GM23248 (cell line): Measurements from ENCODE around the gene ST8SIA6. TPM values are rescaled to one million over a fixed set of nuclear protein-coding genes. Genes with fewer than 3 reads are reported as not detected.

Experiments used
- DNase-seq: peaks from one replicate; pipeline ENCODE4 v3.0.0-alpha.2; 2015
- H2AFZ ChIP-seq: fragments of 200-600 bp; sonication (generic); 2 replicates; pipeline ENCODE4 v1.6.1; 2016; ENCODE audit warnings: antibody characterized with exemption
- H3F3A ChIP-seq: fragments of 200-600 bp; sonication (generic); 2 replicates; pipeline ENCODE4 v1.6.1; 2016; ENCODE audit warnings: mild to moderate bottlenecking, antibody characterized with exemption, mixed run types; ENCODE audit not compliant: insufficient read depth
- H3K27ac ChIP-seq: fragments of 200-600 bp; sonication (generic); 2 replicates; pipeline ENCODE4 v1.5.1; 2016; ENCODE audit warnings: mild to moderate bottlenecking
- H3K27me3 ChIP-seq: fragments of 200-600 bp; sonication (generic); replicated peaks from 2 replicates; pipeline ENCODE4 v1.6.1; 2016; ENCODE audit warnings: mild to moderate bottlenecking; ENCODE audit not compliant: insufficient read depth
- H3K36me3 ChIP-seq: fragments of 200-600 bp; sonication (generic); 2 replicates; pipeline ENCODE4 v1.6.1; 2016; ENCODE audit warnings: low read depth, mild to moderate bottlenecking
- H3K4me1 ChIP-seq: fragments of 200-600 bp; sonication (generic); 2 replicates; pipeline ENCODE4 v1.6.1; 2016; ENCODE audit warnings: mild to moderate bottlenecking; ENCODE audit not compliant: insufficient read depth
- H3K4me2 ChIP-seq: fragments of 200-600 bp; sonication (generic); one replicate; pipeline ENCODE4 v1.6.1; 2016; ENCODE audit warnings: mild to moderate bottlenecking; ENCODE audit not compliant: unreplicated experiment
- H3K4me3 ChIP-seq: fragments of 200-600 bp; sonication (generic); 2 replicates; pipeline ENCODE4 v1.5.1; 2016; ENCODE audit warnings: mild to moderate bottlenecking
- H3K79me2 ChIP-seq: fragments of 200-600 bp; sonication (generic); 2 replicates; pipeline ENCODE4 v1.6.1; 2016; ENCODE audit warnings: mild to moderate bottlenecking; ENCODE audit not compliant: insufficient read depth
- H3K9ac ChIP-seq: fragments of 200-600 bp; sonication (generic); 2 replicates; pipeline ENCODE4 v1.6.1; 2016; ENCODE audit warnings: mild to moderate bottlenecking
- H3K9me2 ChIP-seq: fragments of 200-600 bp; sonication (generic); 2 replicates; pipeline ENCODE4 v1.6.1; 2016; ENCODE audit warnings: mixed run types, mild to moderate bottlenecking, moderate library complexity; ENCODE audit not compliant: insufficient read depth
- H3K9me3 ChIP-seq: fragments of 200-600 bp; sonication (generic); one replicate; pipeline ENCODE4 v1.6.1; 2017; ENCODE audit warnings: low read depth
- H4K20me1 ChIP-seq: fragments of 200-600 bp; sonication (generic); 2 replicates; pipeline ENCODE4 v1.6.0; 2016; ENCODE audit not compliant: insufficient read depth
- EZH2 ChIP-seq: fragments of 200-600 bp; sonication (generic); IDR thresholded peaks from 2 replicates; pipeline ENCODE4 v1.6.1; 2018; ENCODE audit warnings: antibody characterized with exemption, mild to moderate bottlenecking; ENCODE audit not compliant: insufficient read depth, poor library complexity, severe bottlenecking
- EZH2phosphoT487 ChIP-seq: fragments of 200-600 bp; sonication (generic); IDR thresholded peaks from 2 replicates; pipeline ENCODE4 v1.6.1; 2018; ENCODE audit warnings: antibody characterized with exemption, moderate library complexity, mild to moderate bottlenecking, low read depth; ENCODE audit not compliant: insufficient read depth
- WGBS, 2 experiments: methylation state at CpG; one replicate each; pipeline ENCODE4 v1.1.6; 2015 to 2017; ENCODE audit warnings: low lambda C conversion rate in 2 of 2, low coverage in 1 of 2; ENCODE audit errors: missing lambda C conversion rate in 2 of 2; 5-methylcytosine and 5-hydroxymethylcytosine counted together
- in situ Hi-C: fragments of 300-500 bp; cut with MboI; formaldehyde crosslinking; loops from 2 replicates; pipeline ENCODE4 v1.15.0; 2020
- polyA plus RNA-seq: library from polyadenylated mRNA; unstranded; fragments of >200 nt; fragmentation: Nextera tagmentation; extraction: Ambion mirVana; gene quantifications from 2 replicates; pipeline ENCODE4 v1.2.1, GENCODE V29; 2016
- total RNA-seq: library from RNA; depleted of rRNA; stranded (reverse); fragments of >200 nt; shearing (Covaris generic); gene quantifications from 2 replicates; pipeline ENCODE4 v1.2.3, GENCODE V29; 2014

ST8SIA6 gene
- total and polyA plus RNA-seq, 2 experiments from 2014 or later, result not detected

GRCh38 chr10:17465328-17466125 lies 11.1 kb upstream of the ST8SIA6 start:
- in situ Hi-C loops, result no loop called here
- peaks cover 18% of the 10 kb centered on the region; the same call in 1 of the 2 replicates for H3K27me3 ChIP-seq
- WGBS, 2 experiments, result 56 to 58% methylated on average over 5 of the region's 5 CpGs
- no peak overlapping the region for H3K4me2 ChIP-seq
- no peak for DNase-seq
- H3K9ac ChIP-seq, result no peak overlapping the region
- H4K20me1 ChIP-seq, result no peaks in the 10 kb centered on the region
- TF ChIP-seq EZH2phosphoT487, result no peak
- TF ChIP-seq EZH2, result no peak
- H3F3A ChIP-seq, result no peaks in the 10 kb centered on the region
- H2AFZ ChIP-seq, result no peak overlapping the region
- no peaks in the 10 kb centered on the region for H3K36me3 ChIP-seq
- no peak overlapping the region for H3K27ac ChIP-seq
- no peak overlapping the region for H3K4me3 ChIP-seq
- H3K9me2 ChIP-seq, result no peaks in the 10 kb centered on the region
- H3K9me3 ChIP-seq, result no peaks in the 10 kb centered on the region
- no peaks in the 10 kb centered on the region for H3K4me1 ChIP-seq
- H3K79me2 ChIP-seq, result no peaks in the 10 kb centered on the region

DNA sequence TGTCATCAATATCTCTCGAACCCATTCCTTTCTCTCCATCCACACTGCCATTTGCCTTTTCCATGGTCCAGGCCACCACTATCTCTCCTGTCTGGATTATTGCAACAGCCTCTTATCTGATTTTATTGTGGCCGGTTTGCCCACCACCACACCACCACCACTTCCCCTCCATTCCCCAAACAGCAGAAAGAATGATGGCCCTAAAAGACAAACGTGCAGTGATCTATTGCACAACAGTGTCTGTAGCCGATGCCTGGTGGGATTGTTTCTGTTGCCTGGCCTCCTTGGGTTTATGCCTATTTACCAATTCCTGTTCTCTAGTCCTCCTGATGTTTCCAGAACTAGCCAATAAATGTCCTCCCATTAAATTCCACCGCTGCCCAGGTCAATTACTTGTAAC lies 10.2 kb upstream of the ST8SIA6 start:
- Histone ChIP-seq H3K79me2 (no peaks in the 10 kb centered on the region), H3K9ac (no peak overlapping the region), H4K20me1 (no peaks in the 10 kb centered on the region), H3K36me3 (no peaks in the 10 kb centered on the region), H3F3A (no peaks in the 10 kb centered on the region), H3K9me2 (no peaks in the 10 kb centered on the region), H3K4me1 (no peaks in the 10 kb centered on the region), H3K27ac (no peak overlapping the region), H3K27me3 (peaks cover 18% of the 10 kb centered on the region; the same call in 1 of the 2 replicates), H2AFZ (no peak overlapping the region), H3K4me2 (no peak overlapping the region), H3K9me3 (no peaks in the 10 kb centered on the region), H3K4me3 (no peak overlapping the region)
- 63 to 66% methylated on average over 5 of the region's 5 CpGs for WGBS, 2 experiments
- in situ Hi-C loops, result no loop called here
- no peak for DNase-seq
- TF ChIP-seq EZH2phosphoT487 (no peak), EZH2 (no peak)

DNA sequence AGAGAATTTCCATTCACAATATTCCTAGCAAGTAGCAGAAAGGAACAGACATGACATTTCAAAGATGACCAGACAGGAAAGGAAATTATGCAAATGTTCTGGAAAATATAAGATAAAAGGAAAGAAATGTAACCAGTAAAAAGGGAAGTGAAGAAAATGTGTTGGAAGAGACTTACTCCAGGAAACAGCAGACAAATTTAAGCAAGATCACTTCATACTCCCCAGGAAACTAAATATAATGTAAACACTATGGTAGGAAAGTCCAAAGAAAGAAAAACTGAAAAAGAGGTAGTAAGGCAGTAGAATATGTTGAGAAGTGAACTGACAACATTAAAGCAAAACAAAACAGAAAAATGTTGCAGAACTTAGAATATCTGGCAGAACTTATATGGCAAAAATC lies 6.4 kb upstream of the ST8SIA6 start:
- Histone ChIP-seq H3K4me2 (no peak overlapping the region), H3K9me3 (no peaks in the 10 kb centered on the region), H3K36me3 (no peaks in the 10 kb centered on the region), H3K27me3 (peaks cover 14% of the 10 kb centered on the region), H3K79me2 (no peaks in the 10 kb centered on the region), H3K27ac (no peak overlapping the region), H3K4me1 (no peaks in the 10 kb centered on the region), H3K9me2 (no peaks in the 10 kb centered on the region), H3F3A (no peaks in the 10 kb centered on the region), H3K9ac (no peak overlapping the region), H4K20me1 (no peaks in the 10 kb centered on the region), H2AFZ (no peak overlapping the region), H3K4me3 (no peak overlapping the region)
- in situ Hi-C loops, result no loop called here
- no peak for DNase-seq
- TF ChIP-seq EZH2phosphoT487 (no peak), EZH2 (no peak)

GRCh38 chr10:17457083-17457482 lies 2.7 kb upstream of the ST8SIA6 start:
- Histone ChIP-seq H3F3A (0 out of 2 replicates have a peak, but pooled peaks cover 4% of the 10 kb centered on the region), H3K9ac (no peak overlapping the region), H3K9me3 (no peaks in the 10 kb centered on the region), H3K36me3 (no peaks in the 10 kb centered on the region), H2AFZ (no peak overlapping the region), H3K79me2 (no peaks in the 10 kb centered on the region), H3K4me1 (peaks cover 5% of the 10 kb centered on the region; the same call in 1 of the 2 replicates), H3K9me2 (no peaks in the 10 kb centered on the region), H3K4me2 (no peak overlapping the region), H3K4me3 (no peak overlapping the region), H3K27ac (no peak overlapping the region), H3K27me3 (peaks cover 29% of the 10 kb centered on the region), H4K20me1 (no peaks in the 10 kb centered on the region)
- 83 to 87% methylated on average over 2 of the region's 2 CpGs for WGBS, 2 experiments
- in situ Hi-C loops, result no loop called here
- DNase-seq, result no peak
- TF ChIP-seq EZH2phosphoT487 (no peak), EZH2 (no peak)
